IPS DF 6.9 (cell line): Measurements from ENCODE around the gene GPR32.

Experiments used
- DNase-seq: peaks from one replicate; pipeline ENCODE4 v3.0.0-alpha.2; 2013; ENCODE audit warnings: low read depth, low spot score
- H3K27ac ChIP-seq: one replicate; pipeline ENCODE4 v1.5.1; 2013; ENCODE audit warnings: low read length, control low read depth
- H3K27me3 ChIP-seq: 2 replicates; pipeline ENCODE4 v1.6.1; 2013; ENCODE audit warnings: mild to moderate bottlenecking, low read length; ENCODE audit not compliant: control insufficient read depth, insufficient read depth
- H3K36me3 ChIP-seq: 2 replicates; pipeline ENCODE4 v1.6.1; 2013; ENCODE audit warnings: low read length; ENCODE audit not compliant: control insufficient read depth, insufficient read depth
- H3K4me1 ChIP-seq: 2 replicates; pipeline ENCODE4 v1.6.1; 2013; ENCODE audit warnings: low read length; ENCODE audit not compliant: control insufficient read depth, insufficient read depth
- H3K4me3 ChIP-seq: 2 replicates; pipeline ENCODE4 v1.5.1; 2013; ENCODE audit warnings: mild to moderate bottlenecking, low read length
- H3K9me3 ChIP-seq: 2 replicates; pipeline ENCODE4 v1.6.1; 2013; ENCODE audit warnings: low read length, inconsistent platforms; ENCODE audit not compliant: control insufficient read depth, insufficient read depth
- WGBS: extraction: QIAGEN DNeasy Blood & Tissue Kit; methylation state at CpG from one replicate; pipeline ENCODE4 v1.1.7; 2013; ENCODE audit warnings: mixed read lengths, missing lambda C conversion rate; ENCODE audit not compliant: insufficient read length, insufficient coverage; 5-methylcytosine and 5-hydroxymethylcytosine counted together

GPR32 gene

GRCh38 chr19:50793558-50794065, 23.3 kb downstream of the GPR32 start:
- Histone ChIP-seq H3K9me3 (no peaks in the 10 kb centered on the region), H3K36me3 (peaks cover 14% of the 10 kb centered on the region), H3K4me3 (no peak overlapping the region), H3K27ac (no peak overlapping the region), H3K27me3 (no peaks in the 10 kb centered on the region), H3K4me1 (peaks cover 4% of the 10 kb centered on the region; the same call in 1 of the 2 replicates)
- DNase-seq = no peak
- no CpG with 5 or more reads among the region's 11 CpGs for WGBS

DNA sequence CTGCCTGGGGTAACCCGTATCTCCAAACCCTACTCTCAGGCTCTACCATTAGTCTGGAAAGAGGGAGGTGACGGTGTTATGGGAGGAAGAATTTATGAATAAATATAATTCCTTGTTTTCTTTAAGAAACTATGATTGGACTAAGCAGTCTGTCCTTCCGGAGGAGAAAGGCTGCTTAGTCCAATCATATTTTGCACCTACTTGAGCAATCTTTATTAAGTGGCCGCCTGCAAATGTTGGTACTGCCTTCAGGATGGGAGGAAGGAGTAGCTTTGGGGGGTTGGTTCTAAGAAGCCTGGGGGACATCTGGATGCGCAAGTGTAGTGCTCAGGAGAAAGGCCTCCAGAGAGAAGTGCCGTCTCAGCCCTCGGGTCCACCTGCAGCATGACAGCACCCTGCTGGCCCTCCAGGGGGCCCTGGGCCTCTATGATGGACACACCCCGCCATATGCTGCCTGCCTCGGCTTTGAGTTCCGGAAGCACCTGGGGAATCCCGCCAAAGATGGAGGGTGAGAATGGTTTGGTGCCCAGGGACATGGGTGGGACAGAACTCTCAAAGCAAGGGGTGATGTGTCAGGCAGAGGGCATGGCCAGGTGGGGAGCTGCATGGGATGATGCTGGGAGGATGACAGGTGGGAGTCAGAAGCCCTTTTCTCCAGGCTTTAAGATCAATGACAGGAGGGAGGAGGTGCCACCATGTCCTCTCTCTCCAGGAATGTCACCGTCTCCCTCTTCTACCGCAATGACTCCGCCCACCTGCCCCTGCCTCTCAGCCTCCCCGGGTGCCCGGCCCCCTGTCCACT, 24.0 kb downstream of the GPR32 start:
- H3K27me3 ChIP-seq = no peaks in the 10 kb centered on the region
- no peak for DNase-seq
- peaks cover 4% of the 10 kb centered on the region; the same call in 1 of the 2 replicates for H3K4me1 ChIP-seq
- H3K36me3 ChIP-seq = peaks cover 21% of the 10 kb centered on the region
- no peak overlapping the region for H3K27ac ChIP-seq
- no peak overlapping the region for H3K4me3 ChIP-seq
- H3K9me3 ChIP-seq = no peaks in the 10 kb centered on the region
- WGBS = no CpG with 5 or more reads among the region's 16 CpGs

- no peak overlapping the region for H3K4me3 ChIP-seq
- H3K4me1 ChIP-seq = peaks cover 4% of the 10 kb centered on the region; the same call in 1 of the 2 replicates
- no peak for DNase-seq
- peaks cover 29% of the 10 kb centered on the region for H3K36me3 ChIP-seq
- no peaks in the 10 kb centered on the region for H3K9me3 ChIP-seq
- H3K27me3 ChIP-seq = no peaks in the 10 kb centered on the region
- no peak overlapping the region for H3K27ac ChIP-seq
- WGBS = no CpG with 5 or more reads among the region's 18 CpGs
These were observed 24.8 kb downstream of the GPR32 start for GRCh38 chr19:50794876-50795663.

DNA sequence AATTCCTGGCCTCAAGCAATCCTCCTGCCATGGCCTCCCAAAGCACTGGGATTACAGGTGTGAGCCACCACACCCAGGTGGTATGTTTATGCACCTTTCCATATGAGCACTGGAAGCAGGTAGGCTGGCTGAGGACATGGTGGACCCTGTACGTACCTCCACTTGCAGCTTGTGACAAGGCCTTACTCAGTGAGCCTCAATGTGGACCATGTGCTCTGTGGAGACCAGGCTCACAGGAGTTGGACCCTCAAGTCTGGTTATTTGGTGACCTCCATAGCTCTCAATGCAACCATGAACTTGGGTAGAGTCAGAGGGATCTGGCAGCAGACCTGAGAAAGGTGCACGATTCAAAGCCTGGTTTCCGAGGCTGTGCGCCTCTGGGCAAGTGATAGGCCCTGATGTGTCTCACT, 25.4 kb downstream of the GPR32 start:
- Histone ChIP-seq H3K4me1 (peaks cover 4% of the 10 kb centered on the region; the same call in 1 of the 2 replicates), H3K27ac (no peak overlapping the region), H3K9me3 (no peaks in the 10 kb centered on the region), H3K36me3 (peaks cover 29% of the 10 kb centered on the region), H3K27me3 (no peaks in the 10 kb centered on the region), H3K4me3 (no peak overlapping the region)
- WGBS = no CpG with 5 or more reads among the region's 4 CpGs
- no peak for DNase-seq

DNA sequence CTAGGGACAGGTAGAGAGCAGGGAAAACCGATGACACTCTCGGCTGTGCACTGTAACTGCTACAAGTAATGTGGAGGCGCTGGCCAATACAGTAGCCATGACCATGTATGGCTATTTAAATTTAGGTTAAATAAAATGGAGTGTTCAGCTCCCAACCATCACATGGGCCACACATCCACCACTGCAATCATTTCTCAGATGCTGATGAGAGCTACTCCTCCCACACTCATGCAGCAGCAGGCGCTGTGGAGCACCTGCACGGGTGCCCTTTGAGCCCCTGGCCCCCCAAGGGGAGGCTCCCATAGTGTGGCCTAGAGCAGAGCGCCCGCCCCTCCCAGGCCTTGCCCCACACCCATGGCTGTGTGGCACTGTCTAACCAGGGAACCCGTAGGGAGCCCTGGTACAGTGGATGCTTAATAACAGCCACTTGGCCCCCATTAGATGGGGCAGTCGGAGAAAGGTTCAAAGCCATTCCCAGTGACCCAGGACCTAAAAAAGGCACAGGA, 25.9 kb downstream of the GPR32 start:
- peaks cover 32% of the 10 kb centered on the region for H3K36me3 ChIP-seq
- no CpG with 5 or more reads among the region's 9 CpGs for WGBS

DNA sequence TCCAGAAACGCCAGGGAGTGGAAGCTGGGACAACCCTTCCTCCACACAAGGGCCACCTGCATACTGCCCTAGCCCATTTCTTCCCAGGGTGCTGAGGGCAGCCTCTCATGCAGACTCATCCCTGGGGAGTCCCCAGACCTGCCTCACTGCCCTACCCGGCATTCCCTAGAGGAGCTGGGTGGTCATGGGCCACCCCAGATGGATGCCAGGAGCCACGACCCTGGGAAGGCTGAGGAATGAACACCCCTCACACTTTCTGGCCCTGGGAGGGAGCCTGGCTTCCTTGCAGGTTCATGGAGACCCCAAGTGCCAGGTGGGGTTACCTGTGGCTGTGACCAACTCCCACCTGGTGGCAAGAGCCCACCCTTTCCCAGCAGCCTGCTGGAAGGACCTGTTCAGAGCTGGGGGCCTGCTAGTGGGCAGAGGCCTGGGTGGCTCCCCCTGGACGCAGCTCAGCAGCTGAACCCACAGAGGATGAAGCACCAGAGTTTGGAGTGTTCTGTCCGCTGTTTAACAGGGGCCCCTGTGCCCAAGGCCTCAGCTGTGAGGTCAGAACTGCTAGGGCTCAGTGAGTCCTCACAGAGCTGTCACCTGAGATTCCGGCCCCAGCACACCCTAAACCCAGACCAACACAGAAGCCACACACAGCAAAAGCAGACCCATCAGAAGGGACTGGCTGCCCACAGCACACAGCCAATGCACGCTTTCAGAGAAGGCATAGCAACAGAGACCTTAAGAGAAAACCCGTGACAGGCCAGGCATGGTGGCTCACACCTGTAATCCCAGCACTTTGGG, 26.6 kb downstream of the GPR32 start:
- no peak for DNase-seq
- H3K4me3 ChIP-seq = no peak overlapping the region
- no peaks in the 10 kb centered on the region for H3K27me3 ChIP-seq
- no CpG with 5 or more reads among the region's 8 CpGs for WGBS
- no peak overlapping the region for H3K27ac ChIP-seq
- no peaks in the 10 kb centered on the region for H3K9me3 ChIP-seq
- H3K36me3 ChIP-seq = peaks cover 32% of the 10 kb centered on the region
- H3K4me1 ChIP-seq = peaks cover 4% of the 10 kb centered on the region; the same call in 1 of the 2 replicates

More for the DNA sequence above, 25.9 kb downstream of the GPR32 start:
- Histone ChIP-seq H3K27me3 (no peaks in the 10 kb centered on the region), H3K9me3 (no peaks in the 10 kb centered on the region), H3K4me3 (no peak overlapping the region), H3K4me1 (peaks cover 4% of the 10 kb centered on the region; the same call in 1 of the 2 replicates), H3K27ac (no peak overlapping the region)
- no peak for DNase-seq

- Histone ChIP-seq H3K27ac (no peak overlapping the region), H3K36me3 (peaks cover 35% of the 10 kb centered on the region), H3K4me1 (peaks cover 4% of the 10 kb centered on the region; the same call in 1 of the 2 replicates), H3K27me3 (no peaks in the 10 kb centered on the region), H3K9me3 (no peaks in the 10 kb centered on the region), H3K4me3 (no peak overlapping the region)
- WGBS = no CpG with 5 or more reads among the region's 7 CpGs
- DNase-seq = no peak
These were observed 27.1 kb downstream of the GPR32 start for GRCh38 chr19:50797429-50797780.

DNA sequence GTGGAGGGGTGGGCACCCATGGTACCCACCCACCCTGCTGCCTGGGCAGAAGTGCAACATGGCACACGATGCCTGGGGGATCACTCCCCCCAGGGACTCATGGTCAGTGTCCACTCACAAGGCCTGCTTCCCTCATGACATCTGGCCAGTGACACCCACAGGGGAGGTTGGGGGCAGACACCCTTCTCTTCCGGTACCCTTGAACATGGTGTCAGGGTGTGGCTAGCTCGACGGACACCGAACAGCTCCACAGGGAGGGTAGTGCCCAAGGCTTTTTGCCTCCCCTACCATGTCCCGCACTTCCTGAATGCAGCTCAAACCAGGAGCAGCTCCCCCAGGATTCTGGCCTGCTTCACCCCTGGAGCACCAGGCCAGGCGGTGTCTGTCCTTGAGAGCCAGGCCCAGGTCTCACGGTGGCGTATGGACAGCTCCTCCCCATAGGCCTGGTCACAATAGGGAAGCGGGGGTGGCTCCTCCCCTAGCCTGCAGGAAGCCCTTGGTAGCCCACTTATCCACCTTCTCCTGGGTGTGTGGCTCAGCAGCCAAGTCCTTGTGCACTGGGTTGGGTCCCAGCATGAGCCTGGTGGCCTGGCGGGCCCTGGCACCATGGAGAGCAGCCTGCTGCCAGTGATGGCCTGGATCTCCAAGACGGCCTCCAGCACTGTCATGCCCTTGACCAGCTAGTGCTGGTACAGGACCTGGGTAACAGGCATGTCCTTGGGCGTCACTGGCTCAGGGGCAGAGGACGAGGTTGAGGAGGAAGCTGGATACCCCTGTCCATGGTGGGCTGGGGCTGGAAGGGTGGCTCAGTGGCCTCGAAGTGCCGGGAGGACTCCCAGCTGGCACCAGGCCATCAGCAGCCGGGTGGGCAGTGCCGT, 27.8 kb downstream of the GPR32 start:
- DNase-seq = no peak
- Histone ChIP-seq H3K27ac (no peak overlapping the region), H3K4me3 (no peak overlapping the region), H3K4me1 (peaks cover 4% of the 10 kb centered on the region; the same call in 1 of the 2 replicates), H3K9me3 (no peaks in the 10 kb centered on the region), H3K27me3 (no peaks in the 10 kb centered on the region), H3K36me3 (peaks cover 35% of the 10 kb centered on the region)
- no CpG with 5 or more reads among the region's 18 CpGs for WGBS
